PC-9 (cell line): Measurements from ENCODE around the gene ETV6. TPM values are rescaled to one million over a fixed set of nuclear protein-coding genes. Genes with fewer than 3 reads are reported as not detected.

Experiments used
- BruUV-seq: library from RNA; stranded (reverse); fragments of 400-500 nt; replicated peaks from 2 replicates; lab custom pipeline; 2021; lab: Mats Ljungman, UMichigan
- CTCF ChIA-PET: fragments of 300-600 bp; sonication (Branson Sonifier 250); formaldehyde crosslinking; loops from one replicate; lab custom pipeline; 2022; ENCODE audit warnings: antibody characterized with exemption; lab: Charles Lee
- POLR2A ChIA-PET: fragments of 300-600 bp; sonication (Branson Sonifier 250); formaldehyde crosslinking; loops from one replicate; lab custom pipeline; 2022; ENCODE audit warnings: antibody characterized with exemption; ENCODE audit not compliant: unreplicated experiment; lab: Charles Lee
- DNase-seq, 2 experiments: peaks; one replicate each; pipeline versions ENCODE4 v3.0.0 to v3.0.0-alpha.2; 2015 to 2022; ENCODE audit warnings: mixed read lengths in 1 of 2
- H2AFZ ChIP-seq: fragments of 200-600 bp; sonication (generic); 2 replicates; pipeline ENCODE4 v1.8.1; 2017; ENCODE audit warnings: antibody characterized with exemption
- H3F3A ChIP-seq: fragments of 200-600 bp; sonication (generic); 2 replicates; pipeline ENCODE4 v1.8.1; 2017; ENCODE audit warnings: antibody characterized with exemption, mild to moderate bottlenecking, low read depth; ENCODE audit not compliant: insufficient read depth
- H3K27ac ChIP-seq: fragments of 200-600 bp; sonication (generic); 2 replicates; pipeline ENCODE4 v1.6.1; 2016; ENCODE audit warnings: mixed run types
- H3K27me3 ChIP-seq: fragments of 200-600 bp; sonication (generic); 2 replicates; pipeline ENCODE4 v1.6.1; 2016; ENCODE audit warnings: low read depth, mixed run types; ENCODE audit not compliant: insufficient read depth
- H3K36me3 ChIP-seq: fragments of 200-600 bp; sonication (generic); 2 replicates; pipeline ENCODE4 v1.6.1; 2016; ENCODE audit warnings: low read depth, mixed run types
- H3K4me1 ChIP-seq: fragments of 200-600 bp; sonication (generic); replicated peaks from 2 replicates; pipeline ENCODE4 v1.6.1; 2016; ENCODE audit warnings: mixed run types; ENCODE audit not compliant: insufficient read depth
- H3K4me2 ChIP-seq: fragments of 200-600 bp; sonication (generic); 2 replicates; pipeline ENCODE4 v1.6.1; 2017; ENCODE audit warnings: mixed run types
- H3K4me3 ChIP-seq: fragments of 200-600 bp; sonication (generic); 2 replicates; pipeline ENCODE4 v1.6.1; 2016; ENCODE audit warnings: mixed run types
- H3K79me2 ChIP-seq: fragments of 200-600 bp; sonication (generic); 2 replicates; pipeline ENCODE4 v1.6.1; 2017; ENCODE audit warnings: low read depth, mixed run types
- H3K9me2 ChIP-seq: fragments of 200-600 bp; sonication (generic); 2 replicates; pipeline ENCODE4 v1.8.1; 2017; ENCODE audit warnings: mild to moderate bottlenecking; ENCODE audit not compliant: insufficient read depth
- H3K9me3 ChIP-seq: fragments of 200-600 bp; sonication (generic); 2 replicates; pipeline ENCODE4 v1.8.1; 2016; ENCODE audit warnings: low read depth; ENCODE audit not compliant: insufficient read depth
- H4K20me1 ChIP-seq: fragments of 200-600 bp; sonication (generic); 2 replicates; pipeline ENCODE4 v1.8.1; 2017; ENCODE audit not compliant: insufficient read depth
- EZH2 ChIP-seq: fragments of 200-600 bp; sonication (generic); IDR thresholded peaks from 2 replicates; pipeline ENCODE4 v1.8.0; 2017; ENCODE audit warnings: antibody characterized with exemption, low read depth
- intact Hi-C: fragments of 100-400 bp; cut with micrococcal nuclease; formaldehyde crosslinking; loops from one replicate; pipeline ENCODE4 v1.10.0; 2022; ENCODE audit not compliant: unreplicated experiment
- total RNA-seq: library from RNA; stranded (reverse); gene quantifications from 2 replicates; pipeline ENCODE4 v1.2.3, GENCODE V29; 2021
- TF ChIP-seq, protein P1 (sequence below): fragments of 200-600 bp; sonication (generic); conservative IDR thresholded peaks from 2 replicates; pipeline ENCODE4 v1.6.1; 2017; ENCODE audit warnings: mixed run types, antibody characterized with exemption, mild to moderate bottlenecking, moderate library complexity

Gene ETV6
- total RNA-seq, 1 experiment from 2014 or later = 62.8 TPM

DNA sequence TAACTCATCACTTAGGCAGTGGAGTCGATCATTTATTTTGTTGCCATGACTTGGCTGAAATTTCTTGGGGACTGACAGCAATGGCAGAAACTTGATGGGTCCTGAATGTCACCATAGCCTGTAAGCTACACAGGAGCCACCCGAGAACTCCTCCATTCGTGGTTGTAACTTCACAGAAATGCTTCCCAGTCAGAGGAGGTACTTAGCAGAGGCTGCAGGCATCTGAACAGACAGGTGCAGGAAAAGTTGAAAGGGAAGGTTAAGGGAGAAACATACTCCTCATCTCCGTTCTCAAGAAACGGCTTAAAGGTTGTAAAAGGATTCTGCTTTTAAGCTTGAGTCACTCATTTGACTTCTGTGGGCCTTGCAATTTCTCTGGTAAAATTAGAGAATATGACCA is 47.7 kb downstream of the ETV6 start:
- Histone ChIP-seq H3K79me2 (peaks cover 38% of the 10 kb centered on the region; the same call in 1 of the 2 replicates), H4K20me1 (peaks cover 7% of the 10 kb centered on the region; the same call in 1 of the 2 replicates), H3K4me2 (no peak overlapping the region), H2AFZ (no peak overlapping the region), H3K27ac (no peak overlapping the region), H3F3A (no peaks in the 10 kb centered on the region), H3K9me2 (no peaks in the 10 kb centered on the region), H3K4me1 (no peaks in the 10 kb centered on the region), H3K4me3 (no peak overlapping the region), H3K9me3 (no peaks in the 10 kb centered on the region), H3K36me3 (no peaks in the 10 kb centered on the region), H3K27me3 (no peaks in the 10 kb centered on the region)
- ChIA-PET POLR2A (no interaction called here), CTCF (no interaction called here)
- intact Hi-C loops = no loop called here
- no peak for TF ChIP-seq EZH2
- TF ChIP-seq, protein P1, sequence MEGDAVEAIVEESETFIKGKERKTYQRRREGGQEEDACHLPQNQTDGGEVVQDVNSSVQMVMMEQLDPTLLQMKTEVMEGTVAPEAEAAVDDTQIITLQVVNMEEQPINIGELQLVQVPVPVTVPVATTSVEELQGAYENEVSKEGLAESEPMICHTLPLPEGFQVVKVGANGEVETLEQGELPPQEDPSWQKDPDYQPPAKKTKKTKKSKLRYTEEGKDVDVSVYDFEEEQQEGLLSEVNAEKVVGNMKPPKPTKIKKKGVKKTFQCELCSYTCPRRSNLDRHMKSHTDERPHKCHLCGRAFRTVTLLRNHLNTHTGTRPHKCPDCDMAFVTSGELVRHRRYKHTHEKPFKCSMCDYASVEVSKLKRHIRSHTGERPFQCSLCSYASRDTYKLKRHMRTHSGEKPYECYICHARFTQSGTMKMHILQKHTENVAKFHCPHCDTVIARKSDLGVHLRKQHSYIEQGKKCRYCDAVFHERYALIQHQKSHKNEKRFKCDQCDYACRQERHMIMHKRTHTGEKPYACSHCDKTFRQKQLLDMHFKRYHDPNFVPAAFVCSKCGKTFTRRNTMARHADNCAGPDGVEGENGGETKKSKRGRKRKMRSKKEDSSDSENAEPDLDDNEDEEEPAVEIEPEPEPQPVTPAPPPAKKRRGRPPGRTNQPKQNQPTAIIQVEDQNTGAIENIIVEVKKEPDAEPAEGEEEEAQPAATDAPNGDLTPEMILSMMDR = no peak
- DNase-seq = no peak
- BruUV-seq = no TSS peak

DNA sequence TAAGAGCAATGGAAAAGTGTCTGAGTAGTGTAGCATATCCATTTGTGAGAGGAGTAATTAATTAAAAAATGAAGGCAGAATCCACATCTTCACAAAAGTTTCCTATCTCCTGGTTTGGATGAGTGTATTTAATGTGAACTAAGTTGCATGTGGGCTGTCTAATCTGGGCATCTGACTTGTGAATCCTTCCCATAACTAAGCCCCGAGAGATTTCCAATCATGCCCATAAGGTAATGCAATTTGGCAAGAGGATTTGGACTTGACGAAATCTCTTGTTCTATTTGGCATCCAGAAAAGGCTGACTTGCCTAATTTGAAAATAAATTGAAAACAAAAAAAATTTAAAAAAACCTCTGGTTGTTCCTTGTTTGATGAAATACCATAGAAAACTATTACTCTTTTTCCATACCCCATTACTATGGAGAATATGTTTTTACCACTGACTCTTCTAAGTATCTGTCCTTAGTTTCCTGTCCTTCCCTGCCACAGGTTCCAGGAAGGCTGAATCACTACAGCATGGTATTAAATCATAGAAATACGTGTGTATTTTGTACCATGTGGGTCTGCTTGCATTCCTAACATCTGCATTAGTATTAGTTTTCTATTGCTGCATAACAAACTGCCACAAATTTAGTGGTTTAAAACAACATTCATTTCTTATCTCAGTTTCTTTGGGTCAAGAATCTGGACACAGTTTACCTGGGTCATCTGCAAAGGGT is 48.4 kb downstream of the ETV6 start:
- POLR2A ChIA-PET = no interaction called here
- Histone ChIP-seq H3K9me3 (no peaks in the 10 kb centered on the region), H3K27ac (no peak overlapping the region), H3K9me2 (no peaks in the 10 kb centered on the region), H3K79me2 (peaks cover 39% of the 10 kb centered on the region; the same call in 1 of the 2 replicates), H3K4me3 (no peak overlapping the region), H3K4me1 (no peaks in the 10 kb centered on the region), H3K4me2 (no peak overlapping the region), H3K27me3 (no peaks in the 10 kb centered on the region), H3F3A (no peaks in the 10 kb centered on the region), H3K36me3 (no peaks in the 10 kb centered on the region), H2AFZ (no peak overlapping the region), H4K20me1 (peaks cover 4% of the 10 kb centered on the region; the same call in 1 of the 2 replicates)
- TF ChIP-seq EZH2 = no peak
- TF ChIP-seq, protein P1 = no peak
- no TSS peak for BruUV-seq
- intact Hi-C loops = no loop called here
- CTCF ChIA-PET = no interaction called here
- no peak for DNase-seq

DNA sequence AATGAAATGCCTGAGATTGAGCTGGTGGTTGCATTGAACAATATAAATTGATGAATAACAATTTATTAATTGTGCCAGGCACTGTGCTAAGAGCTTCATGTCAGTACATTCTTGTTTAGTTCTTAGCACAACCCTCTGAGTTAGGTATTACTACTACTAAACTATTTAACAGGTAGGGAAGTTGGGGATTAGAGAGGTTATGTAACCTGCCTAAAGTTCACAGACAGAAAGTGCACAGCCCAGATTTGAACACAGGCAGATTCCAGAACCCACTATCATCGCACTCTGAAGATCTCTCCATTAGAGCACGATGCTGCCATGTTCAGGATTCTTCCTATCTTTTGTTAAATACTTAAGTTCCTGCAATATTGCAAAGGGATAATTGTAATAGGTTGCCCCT is 49.3 kb downstream of the ETV6 start:
- POLR2A ChIA-PET = no interaction called here
- no peaks in the 10 kb centered on the region for H3K4me1 ChIP-seq
- no peak for DNase-seq
- no peak overlapping the region for H3K4me2 ChIP-seq
- no peak overlapping the region for H3K27ac ChIP-seq
- H3K27me3 ChIP-seq = no peaks in the 10 kb centered on the region
- CTCF ChIA-PET = no interaction called here
- no peaks in the 10 kb centered on the region for H3K36me3 ChIP-seq
- H3F3A ChIP-seq = no peaks in the 10 kb centered on the region
- no peak overlapping the region for H3K4me3 ChIP-seq
- intact Hi-C loops = no loop called here
- H3K9me2 ChIP-seq = no peaks in the 10 kb centered on the region
- H3K79me2 ChIP-seq = peaks cover 39% of the 10 kb centered on the region; the same call in 1 of the 2 replicates
- no TSS peak for BruUV-seq
- no peak overlapping the region for H2AFZ ChIP-seq
- TF ChIP-seq, protein P1 = no peak
- no peak for TF ChIP-seq EZH2
- peaks cover 4% of the 10 kb centered on the region; the same call in 1 of the 2 replicates for H4K20me1 ChIP-seq
- no peaks in the 10 kb centered on the region for H3K9me3 ChIP-seq
